ENCODE measurements around the gene MAP1S. TPM values are rescaled to one million over a fixed set of nuclear protein-coding genes. Genes with fewer than 3 reads are reported as not detected.

Gene MAP1S
- total RNA-seq, 6 experiments from 2014 or later = 11.1 to 31.3 (median 14.9) TPM

- Histone ChIP-seq H3K4me3 (no peak overlapping the region), H3K27ac (no peak overlapping the region), H3K36me3 (no peaks in the 10 kb centered on the region), H3K9me3 (no peaks in the 10 kb centered on the region), H3K27me3 (no peaks in the 10 kb centered on the region), H3K4me1 (no peaks in the 10 kb centered on the region)
- WGBS (ENCODE audit: insufficient coverage, low coverage, low lambda C conversion rate, missing lambda C conversion rate) = 58% methylated on average over 8 of the region's 11 CpGs
- DNase-seq (peak in 1 of 3 donors; percentile 58), ATAC-seq (peak; percentile 79 to 87 (median 83))
- intact Hi-C loops (cut with DNase I) = loop anchor here in 1 of 2 donors (10.0 kb wide), 2 partner anchors 81 to 151 kb away; partner anchors contain the start of gene RPL18A
- TF ChIP-seq CTCF (IDR thresholded peaks at IDR 0.05) (peak; percentile 66 to 81 (median 72)), POLR2A (IDR thresholded peaks at IDR 0.05) (no peak)
Measured at GRCh38 chr19:17703824-17704463, 15.3 kb upstream of the MAP1S start.

- DNase-seq (no peak), ATAC-seq (no peak)
- no peaks in the 10 kb centered on the region for H3K4me1 ChIP-seq
- WGBS (ENCODE audit: insufficient coverage, low coverage, low lambda C conversion rate, missing lambda C conversion rate) = 21% methylated on average over 6 of the region's 17 CpGs
- intact Hi-C loops (cut with DNase I) = loop anchor here in 1 of 2 donors (10.0 kb wide), 2 partner anchors 78 to 148 kb away; partner anchors contain the start of gene RPL18A
- no peaks in the 10 kb centered on the region for H3K36me3 ChIP-seq
- H3K27ac ChIP-seq = no peak overlapping the region
- no peaks in the 10 kb centered on the region for H3K27me3 ChIP-seq
- no peak for TF ChIP-seq CTCF (IDR thresholded peaks at IDR 0.05)
- no peak for TF ChIP-seq POLR2A (IDR thresholded peaks at IDR 0.05)
- H3K9me3 ChIP-seq = no peaks in the 10 kb centered on the region
- no peak overlapping the region for H3K4me3 ChIP-seq
Measured at GRCh38 chr19:17706750-17707181, 12.5 kb upstream of the MAP1S start.

GRCh38 chr19:17711851-17712250 is 7.4 kb upstream of the MAP1S start:
- intact Hi-C loops (cut with DNase I) = loop anchor here in 1 of 2 donors (10.0 kb wide), 1 partner anchor 63 kb away; no protein-coding TSS in a partner anchor
- H3K27ac ChIP-seq = no peak overlapping the region
- WGBS (ENCODE audit: insufficient coverage, low coverage, low lambda C conversion rate, missing lambda C conversion rate) = 62% methylated on average over 5 of the region's 6 CpGs

GRCh38 chr19:17716309-17716929 is 2.9 kb upstream of the MAP1S start:
- Histone ChIP-seq H3K36me3 (no peaks in the 10 kb centered on the region), H3K27ac (no peak overlapping the region), H3K4me3 (no peak overlapping the region), H3K9me3 (no peaks in the 10 kb centered on the region), H3K4me1 (peaks cover 0 to 12% (median 5%) of the 10 kb centered on the region in 4 donors), H3K27me3 (no peaks in the 10 kb centered on the region)
- DNase-seq (no peak), ATAC-seq (no peak)
- TF ChIP-seq POLR2A (IDR thresholded peaks at IDR 0.05) (no peak), CTCF (IDR thresholded peaks at IDR 0.05) (no peak)
- intact Hi-C loops (cut with DNase I) = loop anchor here in 1 of 2 donors (10.0 kb wide), 1 partner anchor 58 kb away; no protein-coding TSS in a partner anchor
- WGBS (ENCODE audit: insufficient coverage, low coverage, low lambda C conversion rate, missing lambda C conversion rate) = 50% methylated on average over 2 of the region's 4 CpGs

More at GRCh38 chr19:17711851-17712250, 7.4 kb upstream of the MAP1S start:
- H3K4me3 ChIP-seq = no peak overlapping the region
- no peaks in the 10 kb centered on the region for H3K4me1 ChIP-seq
- H3K9me3 ChIP-seq = no peaks in the 10 kb centered on the region
- ATAC-seq (no peak), DNase-seq (no peak)
- TF ChIP-seq POLR2A (IDR thresholded peaks at IDR 0.05) = no peak
- no peak for TF ChIP-seq CTCF (IDR thresholded peaks at IDR 0.05)
- no peaks in the 10 kb centered on the region for H3K36me3 ChIP-seq
- H3K27me3 ChIP-seq = no peaks in the 10 kb centered on the region

Measured in right lobe of liver (tissue), 6 donors.